OCI-LY7 (cell line): ENCODE measurements around the gene DENND1A.

ENCODE experiments used
- CTCF ChIP-seq: fragments of 200-600 bp; sonication (generic); conservative IDR thresholded peaks from 2 replicates; pipeline ENCODE4 v1.5.1; 2014; ENCODE audit warnings: mild to moderate bottlenecking, antibody characterized with exemption, low read length, moderate library complexity, mixed read lengths
- EZH2phosphoT487 ChIP-seq: fragments of 200-600 bp; sonication (generic); IDR thresholded peaks from 2 replicates; pipeline ENCODE4 v1.6.1; 2018; ENCODE audit warnings: low read depth, borderline replicate concordance, mild to moderate bottlenecking, mixed run types, antibody characterized with exemption, low read length, moderate library complexity, mixed read lengths

GRCh38 chr9:123861086-123861755 lies 68.7 kb downstream of the DENND1A start:
- TF ChIP-seq CTCF (no peak), EZH2phosphoT487 (no peak)
